IMR-90 (cell line): ENCODE data around the gene PRR12.

Experiments used
- BHLHE40 ChIP-seq: fragments of 150-350 bp; IDR thresholded peaks from 2 replicates; pipeline ENCODE4 v1.6.1; 2016; ENCODE audit warnings: mild to moderate bottlenecking, low read depth, low read length
- CTCF ChIP-seq: conservative IDR thresholded peaks from 2 replicates; pipeline ENCODE4 v1.5.1; 2012; ENCODE audit warnings: mild to moderate bottlenecking, low read depth, low read length, improper control_type of control experiment
- MAZ ChIP-seq: IDR thresholded peaks from 2 replicates; pipeline ENCODE4 v1.6.1; 2012; ENCODE audit warnings: low read depth, mild to moderate bottlenecking, low read length, improper control_type of control experiment, moderate library complexity, borderline replicate concordance
- POLR2A ChIP-seq: IDR thresholded peaks from 2 replicates; pipeline ENCODE4 v1.6.1; 2012; ENCODE audit warnings: mild to moderate bottlenecking, low read depth, low read length
- RAD21 ChIP-seq: IDR thresholded peaks from 2 replicates; pipeline ENCODE4 v1.6.1; 2012; ENCODE audit warnings: low read length, improper control_type of control experiment
- RCOR1 ChIP-seq: IDR thresholded peaks from 2 replicates; pipeline ENCODE4 v1.6.1; 2012; ENCODE audit warnings: mild to moderate bottlenecking, low read length, improper control_type of control experiment; ENCODE audit not compliant: insufficient replicate concordance
- TF ChIP-seq, protein P1 (sequence below): fragments of 150-350 bp; IDR thresholded peaks from 2 replicates; pipeline ENCODE4 v1.6.1; 2016; ENCODE audit warnings: low read depth, mild to moderate bottlenecking, low read length, moderate library complexity, borderline replicate concordance

- TF ChIP-seq BHLHE40 (no peak), CTCF (no peak), RAD21 (no peak), RCOR1 (no peak), POLR2A (no peak), MAZ (no peak)
- TF ChIP-seq, protein P1, sequence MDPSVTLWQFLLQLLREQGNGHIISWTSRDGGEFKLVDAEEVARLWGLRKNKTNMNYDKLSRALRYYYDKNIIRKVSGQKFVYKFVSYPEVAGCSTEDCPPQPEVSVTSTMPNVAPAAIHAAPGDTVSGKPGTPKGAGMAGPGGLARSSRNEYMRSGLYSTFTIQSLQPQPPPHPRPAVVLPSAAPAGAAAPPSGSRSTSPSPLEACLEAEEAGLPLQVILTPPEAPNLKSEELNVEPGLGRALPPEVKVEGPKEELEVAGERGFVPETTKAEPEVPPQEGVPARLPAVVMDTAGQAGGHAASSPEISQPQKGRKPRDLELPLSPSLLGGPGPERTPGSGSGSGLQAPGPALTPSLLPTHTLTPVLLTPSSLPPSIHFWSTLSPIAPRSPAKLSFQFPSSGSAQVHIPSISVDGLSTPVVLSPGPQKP, result no peak
Measured at GRCh38 chr19:49645995-49646394, 55.0 kb downstream of the PRR12 start.
